ENCODE measurements around the gene CAPZB.

CAPZB gene

GRCh38 chr1:19381261-19381660 lies 104.1 kb downstream of the CAPZB start:
- DNase-seq: no peak

- DNase-seq: no peak
These were observed 107.3 kb downstream of the CAPZB start for GRCh38 chr1:19377812-19378718.

GRCh38 chr1:19376428-19377372 lies 108.6 kb downstream of the CAPZB start:
- no peak for DNase-seq

DNA sequence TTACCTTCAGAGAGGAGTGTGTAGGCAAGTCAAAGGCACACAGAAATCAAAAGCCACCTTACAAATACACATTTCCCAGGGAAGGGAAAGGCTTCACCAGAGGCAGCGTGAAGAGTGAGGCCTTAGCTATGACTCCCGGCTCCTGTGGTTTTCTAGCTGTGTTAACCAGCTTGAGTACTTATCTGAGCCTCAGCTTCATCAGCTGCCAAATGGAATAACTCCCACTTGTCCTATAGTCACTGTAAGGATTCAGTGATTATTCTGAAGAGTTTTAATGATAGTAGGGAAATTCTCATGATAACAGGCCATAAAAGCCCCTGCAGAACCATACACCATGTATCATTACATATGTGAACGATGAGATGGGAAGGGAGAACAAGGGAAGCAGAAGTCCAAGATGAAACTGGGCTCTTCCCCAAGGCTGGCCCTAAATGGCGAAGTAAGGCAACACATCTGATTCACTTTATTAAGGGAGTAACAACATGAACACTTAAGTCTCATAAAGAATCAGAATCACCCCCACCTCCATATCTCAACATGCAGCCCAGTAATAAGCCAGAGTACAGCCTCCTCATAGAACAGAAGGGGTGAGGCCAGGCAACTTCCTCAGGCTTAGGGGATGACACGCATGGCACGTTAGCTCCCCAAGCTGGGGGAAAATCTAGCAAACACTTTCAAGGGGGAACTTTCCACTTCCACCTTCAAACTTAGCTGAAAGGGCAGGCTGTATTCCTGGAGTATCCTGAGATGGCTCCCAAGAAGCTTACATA lies 109.5 kb downstream of the CAPZB start:
- DNase-seq: peak; percentile 39

- no peak for DNase-seq
These were observed 110.4 kb downstream of the CAPZB start for GRCh38 chr1:19374926-19375325.

DNA sequence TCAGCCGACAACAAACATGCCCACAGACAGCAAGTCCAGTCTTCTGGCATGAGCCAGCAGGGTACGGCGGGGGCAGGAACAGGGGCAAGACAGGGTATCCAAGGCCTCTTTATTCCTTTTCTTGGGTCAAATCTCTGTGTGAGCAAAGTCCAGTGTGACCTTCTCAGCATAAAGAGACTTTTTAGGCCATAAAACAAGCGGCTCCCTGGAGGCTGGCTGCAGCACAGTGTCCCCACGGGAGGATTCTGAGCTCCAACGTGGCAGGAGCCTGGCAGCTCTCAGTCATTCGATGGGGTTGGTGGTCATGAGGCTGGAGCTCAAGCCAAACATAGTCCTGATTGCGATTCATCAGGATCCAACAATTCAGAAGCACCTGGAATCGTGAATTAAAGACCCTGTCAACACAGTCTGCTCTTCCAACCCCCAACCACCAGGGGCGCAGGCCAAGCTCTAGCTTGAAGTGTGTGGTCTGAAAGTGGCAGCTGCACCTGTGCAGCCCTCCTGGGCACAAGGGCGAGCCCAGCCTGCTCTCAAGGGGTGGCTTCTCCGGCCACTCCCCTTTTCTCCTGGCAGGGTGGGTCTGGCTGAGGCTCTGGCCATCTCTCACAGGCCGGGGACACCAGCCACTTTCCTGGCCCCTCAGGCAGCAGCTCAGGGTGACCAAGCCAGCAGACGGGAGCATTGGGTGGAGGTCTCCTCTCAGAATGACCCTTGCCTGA lies 111.1 kb downstream of the CAPZB start:
- DNase-seq: no peak

- no peak for DNase-seq
These were observed 111.9 kb downstream of the CAPZB start for GRCh38 chr1:19373211-19374082.

DNA sequence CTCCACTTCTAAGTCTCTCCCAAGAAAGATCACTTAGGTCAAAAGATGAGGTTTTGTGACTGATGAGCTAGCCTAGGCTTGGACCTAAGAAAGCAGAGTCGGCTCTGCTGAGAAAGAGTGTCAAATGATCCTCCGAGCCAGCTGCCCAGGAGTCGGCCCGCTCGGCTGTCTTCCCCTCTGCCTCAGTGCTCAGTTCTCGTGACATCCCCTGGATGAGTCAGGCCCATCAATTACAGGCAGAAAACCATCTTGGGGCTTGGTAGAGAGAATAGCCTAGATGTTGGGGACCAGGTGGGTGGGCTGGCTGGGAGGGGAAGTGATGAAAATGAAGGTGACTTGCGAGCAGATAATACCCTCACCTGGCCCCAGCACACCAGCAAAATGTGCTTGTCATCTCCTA lies 112.7 kb downstream of the CAPZB start:
- DNase-seq: no peak

DNA sequence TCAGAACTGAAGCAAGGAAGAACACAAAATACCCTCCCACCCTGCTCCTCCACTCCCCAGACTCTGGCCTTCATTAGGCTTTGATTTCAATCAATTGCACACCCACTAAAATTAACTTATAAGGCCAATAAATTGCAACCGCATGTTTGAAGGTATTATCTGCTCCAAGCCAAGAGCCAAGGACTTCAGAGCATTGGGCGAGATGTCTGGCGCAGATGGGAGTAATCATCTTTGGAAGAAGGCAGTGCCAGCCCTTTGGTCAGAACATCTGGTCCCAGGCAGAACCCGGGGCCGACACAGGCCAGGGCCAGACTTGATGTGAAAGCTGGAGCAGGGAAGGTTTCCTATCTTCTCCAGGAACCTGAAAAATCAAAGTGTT lies 113.2 kb downstream of the CAPZB start:
- no peak for DNase-seq

- DNase-seq: no peak
These were observed 113.9 kb downstream of the CAPZB start for GRCh38 chr1:19371226-19372135.

DNA sequence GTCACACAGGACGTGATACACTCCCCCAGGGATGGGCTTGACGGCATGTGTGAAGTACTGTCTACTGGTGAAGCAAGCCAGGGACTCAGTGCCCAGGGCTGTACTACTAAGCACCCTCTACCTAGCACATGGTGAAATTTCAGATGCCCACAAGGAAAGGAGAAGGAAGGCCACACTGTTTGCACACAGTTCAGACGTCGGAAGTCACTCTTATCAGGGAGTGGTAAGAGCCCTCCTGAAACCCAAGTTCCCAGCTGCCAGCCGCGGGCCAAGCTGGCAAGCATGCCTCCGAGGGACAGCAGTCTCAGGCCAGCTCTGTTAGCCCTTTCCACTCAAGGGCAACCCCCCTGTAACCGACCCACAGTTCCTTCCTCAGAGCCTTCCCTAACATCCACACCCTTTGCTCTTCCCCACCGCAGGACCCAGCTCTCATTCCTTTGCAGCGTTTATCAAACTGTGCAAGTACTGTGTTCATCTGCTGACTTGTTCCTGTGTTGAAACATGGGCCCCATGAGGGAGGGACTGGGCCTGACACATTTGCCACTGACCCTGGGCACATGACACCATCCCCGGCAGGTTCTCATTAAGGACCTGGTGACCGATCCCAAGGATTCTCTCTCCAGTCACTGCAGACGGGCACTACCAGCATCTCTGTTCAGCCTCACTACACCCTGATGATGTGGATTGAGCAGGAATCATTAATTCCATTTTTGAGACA lies 114.7 kb downstream of the CAPZB start:
- DNase-seq: no peak

- no peak for DNase-seq
These were observed 115.8 kb downstream of the CAPZB start for GRCh38 chr1:19369396-19370090.

DNA sequence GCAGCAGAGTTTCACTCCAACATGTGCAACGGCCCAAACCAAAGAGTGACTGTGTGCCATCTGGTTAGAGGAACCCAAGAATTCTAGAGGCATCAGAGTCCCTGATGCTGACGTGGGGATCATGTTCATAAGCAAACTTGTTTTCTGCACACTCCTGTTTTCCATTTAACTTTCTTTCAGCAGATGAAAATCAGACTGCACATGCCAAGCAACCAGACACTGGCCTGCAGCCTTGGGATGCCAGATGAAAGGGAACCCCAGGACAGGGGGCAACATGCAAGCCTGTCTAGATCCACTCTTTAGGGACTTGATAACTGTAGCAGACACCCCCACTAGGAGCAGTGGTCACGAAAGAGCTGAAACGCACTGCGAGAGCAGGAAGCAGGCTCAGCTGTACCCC lies 116.4 kb downstream of the CAPZB start:
- DNase-seq: no peak

- no peak for DNase-seq
These were observed 117.3 kb downstream of the CAPZB start for GRCh38 chr1:19368050-19368449.

GRCh38 chr1:19367584-19368041 lies 117.7 kb downstream of the CAPZB start:
- no peak for DNase-seq

DNA sequence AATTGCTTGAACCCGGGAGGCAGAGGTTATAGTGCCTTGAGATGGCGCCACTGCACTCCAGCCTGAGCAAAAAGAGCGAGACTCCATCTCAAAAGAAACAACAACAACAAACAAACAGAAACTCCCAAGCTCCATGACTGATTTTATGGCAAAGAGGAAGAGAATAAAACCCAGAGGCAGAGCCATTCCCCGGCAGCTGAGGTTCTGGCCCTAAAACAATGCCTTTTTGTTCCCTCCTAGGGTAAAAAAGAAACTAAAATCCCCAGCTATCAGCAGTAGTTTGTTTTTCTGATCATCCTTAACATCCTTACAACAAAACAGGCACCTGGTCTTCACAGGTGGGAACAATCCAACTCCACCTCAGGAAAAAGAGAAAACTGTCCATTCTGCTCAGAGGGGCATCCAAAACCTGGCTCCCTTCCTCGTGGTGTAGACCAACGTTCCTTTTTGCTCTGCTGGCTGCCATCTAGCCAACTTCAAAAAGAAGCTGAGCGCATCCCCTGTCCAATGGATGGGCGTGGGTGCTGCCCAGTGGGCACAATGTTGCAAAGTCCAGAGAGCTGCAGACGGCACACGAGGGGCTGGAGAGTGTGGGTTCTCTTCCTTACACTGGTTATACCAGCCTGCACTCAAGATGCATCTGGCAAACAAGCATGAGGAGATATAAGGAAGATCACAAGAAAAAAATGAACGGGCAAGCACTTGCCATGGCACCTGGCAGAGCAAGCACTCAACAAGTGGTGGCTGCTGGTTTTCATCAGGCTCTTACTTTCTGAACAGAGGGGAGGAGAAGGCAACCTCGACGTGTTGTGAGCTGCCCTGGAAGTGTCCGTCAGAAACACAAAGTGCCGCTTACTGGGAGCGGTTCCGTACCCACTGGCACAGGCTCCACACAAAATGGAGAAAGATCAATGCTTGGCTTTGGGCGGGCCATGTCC lies 118.5 kb downstream of the CAPZB start:
- no peak for DNase-seq

- DNase-seq: no peak
These were observed 119.6 kb downstream of the CAPZB start for GRCh38 chr1:19365721-19366120.
